Progenitor cell of endocrine pancreas (in vitro differentiated cells): ENCODE results near the gene JADE1. TPM values are rescaled to one million over a fixed set of nuclear protein-coding genes. Genes with fewer than 3 reads are reported as not detected.

Experiments
- DNase-seq: peaks from one replicate; pipeline ENCODE4 v3.0.0; 2021; ENCODE audit warnings: low spot score; ENCODE audit not compliant: unreplicated experiment
- H3K27ac Mint-ChIP-seq: 2 replicates; pipeline ENCODE4 v1.8.0; 2021; ENCODE audit warnings: mild to moderate bottlenecking, moderate library complexity, mixed read lengths
- H3K27me3 Mint-ChIP-seq: 2 replicates; pipeline ENCODE4 v1.8.0; 2021; ENCODE audit warnings: mixed read lengths
- H3K36me3 Mint-ChIP-seq: 2 replicates; pipeline ENCODE4 v1.8.0; 2022; ENCODE audit warnings: mixed read lengths; ENCODE audit not compliant: insufficient read depth
- H3K4me1 Mint-ChIP-seq: 2 replicates; pipeline ENCODE4 v1.8.0; 2021; ENCODE audit warnings: low read depth, mixed read lengths
- H3K4me3 Mint-ChIP-seq: 2 replicates; pipeline ENCODE4 v1.8.0; 2021; ENCODE audit warnings: low read depth, mild to moderate bottlenecking, moderate library complexity, mixed read lengths
- H3K9me3 Mint-ChIP-seq: 2 replicates; pipeline ENCODE4 v1.8.0; 2021; ENCODE audit warnings: low read depth, mixed read lengths
- total RNA-seq: library from RNA; stranded (reverse); gene quantifications from 2 replicates; pipeline ENCODE4 v1.2.1, GENCODE V29; 2021
- TF ChIP-seq, protein P1 (sequence below): fragments of 200-600 bp; sonication (generic); IDR thresholded peaks from one replicate; pipeline ENCODE4 v1.5.0; 2021; ENCODE audit warnings: antibody characterized with exemption, mild to moderate bottlenecking; ENCODE audit not compliant: unreplicated experiment

Gene JADE1
- total RNA-seq, 1 donor from 2014 or later, result 35.3 TPM

DNA sequence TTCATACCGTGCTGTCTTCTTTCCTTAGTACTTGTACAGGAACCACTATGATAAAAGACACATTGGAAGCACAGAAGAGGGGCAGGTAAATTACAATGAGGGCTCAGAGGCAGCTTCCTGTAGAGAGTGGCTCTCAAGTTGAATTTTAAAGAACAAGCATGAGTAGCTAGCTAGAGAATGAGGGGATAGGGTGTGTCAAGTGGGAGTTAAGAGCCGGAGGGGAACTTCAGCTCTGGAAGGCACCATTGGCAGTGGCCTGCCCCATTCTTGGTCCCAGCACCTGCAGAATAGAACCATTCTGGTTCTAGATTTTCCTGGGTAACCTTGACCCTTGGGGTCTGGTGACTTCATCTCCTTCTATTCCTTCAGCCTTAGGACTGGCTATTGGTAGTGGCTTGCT is 34.0 kb upstream of the JADE1 start:
- no peak for DNase-seq
- Mint-ChIP-seq H3K27ac (no peak overlapping the region), H3K4me1 (peaks cover 1% of the 10 kb centered on the region), H3K36me3 (no peaks in the 10 kb centered on the region), H3K9me3 (no peaks in the 10 kb centered on the region), H3K4me3 (no peak overlapping the region), H3K27me3 (peaks cover 19% of the 10 kb centered on the region)
- TF ChIP-seq, protein P1, sequence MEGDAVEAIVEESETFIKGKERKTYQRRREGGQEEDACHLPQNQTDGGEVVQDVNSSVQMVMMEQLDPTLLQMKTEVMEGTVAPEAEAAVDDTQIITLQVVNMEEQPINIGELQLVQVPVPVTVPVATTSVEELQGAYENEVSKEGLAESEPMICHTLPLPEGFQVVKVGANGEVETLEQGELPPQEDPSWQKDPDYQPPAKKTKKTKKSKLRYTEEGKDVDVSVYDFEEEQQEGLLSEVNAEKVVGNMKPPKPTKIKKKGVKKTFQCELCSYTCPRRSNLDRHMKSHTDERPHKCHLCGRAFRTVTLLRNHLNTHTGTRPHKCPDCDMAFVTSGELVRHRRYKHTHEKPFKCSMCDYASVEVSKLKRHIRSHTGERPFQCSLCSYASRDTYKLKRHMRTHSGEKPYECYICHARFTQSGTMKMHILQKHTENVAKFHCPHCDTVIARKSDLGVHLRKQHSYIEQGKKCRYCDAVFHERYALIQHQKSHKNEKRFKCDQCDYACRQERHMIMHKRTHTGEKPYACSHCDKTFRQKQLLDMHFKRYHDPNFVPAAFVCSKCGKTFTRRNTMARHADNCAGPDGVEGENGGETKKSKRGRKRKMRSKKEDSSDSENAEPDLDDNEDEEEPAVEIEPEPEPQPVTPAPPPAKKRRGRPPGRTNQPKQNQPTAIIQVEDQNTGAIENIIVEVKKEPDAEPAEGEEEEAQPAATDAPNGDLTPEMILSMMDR, result no peak

DNA sequence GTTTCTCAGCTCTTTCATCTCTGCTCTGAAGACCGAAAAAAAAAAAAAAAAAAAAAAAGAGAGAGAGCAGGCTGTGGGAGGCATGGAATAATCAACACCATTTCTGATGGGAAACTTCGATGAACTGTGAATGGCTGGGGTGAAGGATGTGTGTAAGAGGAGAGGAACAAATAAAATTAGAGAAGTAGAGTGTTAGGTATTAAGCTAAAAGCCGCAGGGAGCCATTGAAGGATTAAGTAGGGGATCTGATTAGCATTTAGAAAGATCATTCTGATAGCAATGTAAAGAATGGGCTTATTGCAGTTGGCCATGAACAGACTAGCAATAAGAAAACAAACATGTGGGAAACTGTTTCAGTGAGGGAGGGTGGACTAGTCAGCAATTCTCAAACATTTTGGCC is 33.6 kb upstream of the JADE1 start:
- TF ChIP-seq, protein P1, result no peak
- DNase-seq, result no peak
- Mint-ChIP-seq H3K27me3 (peaks cover 19% of the 10 kb centered on the region), H3K9me3 (no peaks in the 10 kb centered on the region), H3K4me1 (peaks cover 1% of the 10 kb centered on the region), H3K27ac (no peak overlapping the region), H3K4me3 (no peak overlapping the region), H3K36me3 (no peaks in the 10 kb centered on the region)

DNA sequence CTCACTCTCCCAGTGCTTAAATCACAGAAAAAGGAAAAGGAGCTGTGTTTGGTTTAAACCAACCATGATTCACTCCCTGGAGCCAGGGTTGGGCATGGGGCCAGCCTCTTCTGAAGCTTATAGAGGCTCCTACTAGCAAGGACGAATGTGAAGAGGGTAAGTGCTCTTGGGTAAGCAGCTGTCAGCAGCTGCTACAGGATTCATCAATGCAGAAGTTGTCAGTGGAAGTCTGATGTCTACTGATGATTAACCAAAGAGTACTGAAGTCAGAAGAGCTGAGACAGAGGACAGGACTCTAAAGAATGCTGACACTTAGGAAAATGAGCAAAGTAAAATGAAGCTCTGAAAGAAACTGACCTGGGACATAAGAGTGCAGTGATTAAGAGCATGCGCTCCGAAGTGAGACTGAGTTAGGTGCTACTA is 32.7 kb upstream of the JADE1 start:
- DNase-seq, result no peak
- H3K9me3 Mint-ChIP-seq, result no peaks in the 10 kb centered on the region
- peaks cover 1% of the 10 kb centered on the region for H3K4me1 Mint-ChIP-seq
- H3K4me3 Mint-ChIP-seq, result no peak overlapping the region
- H3K27ac Mint-ChIP-seq, result no peak overlapping the region
- H3K36me3 Mint-ChIP-seq, result no peaks in the 10 kb centered on the region
- TF ChIP-seq, protein P1, result no peak
- peaks cover 19% of the 10 kb centered on the region for H3K27me3 Mint-ChIP-seq

DNA sequence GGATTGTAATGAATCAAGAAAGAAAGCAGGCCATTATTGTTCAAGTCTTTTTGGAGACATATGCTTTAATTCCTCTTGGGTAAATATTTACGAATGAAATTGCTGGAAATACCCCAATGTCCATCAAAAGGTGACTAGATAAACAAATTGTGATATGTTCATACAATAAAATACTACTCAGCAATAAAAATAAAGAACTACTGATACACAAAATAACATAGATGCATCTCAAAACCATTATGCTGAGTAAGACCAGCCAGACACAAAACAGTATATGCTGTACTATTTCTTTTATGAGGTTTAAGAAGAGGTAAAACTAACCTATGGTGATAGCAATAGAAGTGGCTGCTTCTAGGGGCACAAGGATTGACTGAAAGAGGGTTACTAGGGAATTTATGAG is 28.8 kb upstream of the JADE1 start:
- Mint-ChIP-seq H3K36me3 (no peaks in the 10 kb centered on the region), H3K27ac (no peak overlapping the region), H3K9me3 (no peaks in the 10 kb centered on the region), H3K27me3 (peaks cover 14% of the 10 kb centered on the region), H3K4me1 (peaks cover 1% of the 10 kb centered on the region), H3K4me3 (no peak overlapping the region)
- TF ChIP-seq, protein P1, result no peak
- DNase-seq, result no peak

DNA sequence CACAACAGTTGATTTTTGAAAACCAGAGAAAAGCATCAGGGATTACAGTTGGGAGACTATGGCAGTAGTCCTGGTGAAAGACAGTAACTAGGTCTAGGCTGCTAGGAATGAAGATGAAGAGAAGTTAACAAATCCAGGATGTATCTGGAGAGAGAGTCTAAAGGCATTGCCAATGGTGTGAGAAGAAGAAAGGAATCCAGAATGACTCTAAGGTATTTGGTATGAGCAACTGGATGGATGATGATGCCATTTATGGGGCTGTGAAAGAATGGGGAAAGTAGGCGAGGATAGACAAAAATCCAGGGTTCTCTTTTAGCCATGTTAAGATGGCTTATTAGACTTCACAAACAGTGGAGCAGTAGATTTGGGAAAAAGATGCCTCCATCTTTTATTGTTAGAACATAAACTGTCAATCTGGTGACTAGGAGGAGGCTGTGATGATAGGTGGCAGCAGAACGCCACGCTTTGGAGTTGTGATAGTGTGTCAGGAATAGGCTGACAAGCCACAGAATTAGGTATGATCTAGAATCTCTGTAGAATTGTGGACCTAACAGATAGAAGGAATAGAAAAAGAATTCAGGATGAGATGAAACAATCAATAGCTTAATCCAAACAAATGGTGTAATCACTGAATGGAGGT is 27.3 kb upstream of the JADE1 start:
- no peak for DNase-seq
- H3K9me3 Mint-ChIP-seq, result no peaks in the 10 kb centered on the region
- no peaks in the 10 kb centered on the region for H3K4me1 Mint-ChIP-seq
- no peak overlapping the region for H3K27ac Mint-ChIP-seq
- no peak overlapping the region for H3K4me3 Mint-ChIP-seq
- TF ChIP-seq, protein P1, result no peak
- peaks cover 11% of the 10 kb centered on the region for H3K27me3 Mint-ChIP-seq
- no peaks in the 10 kb centered on the region for H3K36me3 Mint-ChIP-seq
